ENCODE measurements around the gene ANO9.
A peak's percentile ranks its signal among the peaks of the same experiment; 100 is the strongest.
"Not testable (repeated sequence)": the region's sequence is repeated elsewhere in the genome, so short reads cannot be mapped to it uniquely, and the experiment has no call there.

Gene ANO9

GRCh38 chr11:415640-416041 is 26.2 kb downstream of the ANO9 start:
- no peak for DNase-seq

GRCh38 chr11:414318-414857 is 27.4 kb downstream of the ANO9 start:
- DNase-seq: no peak

- no peak for DNase-seq
These were observed 28.4 kb downstream of the ANO9 start for GRCh38 chr11:413120-414081.

- no peak for DNase-seq
These were observed 29.1 kb downstream of the ANO9 start for GRCh38 chr11:412641-413119.

GRCh38 chr11:411520-411919 is 30.3 kb downstream of the ANO9 start:
- not testable (repeated sequence) for DNase-seq

- not testable (repeated sequence) for DNase-seq
These were observed 31.1 kb downstream of the ANO9 start for GRCh38 chr11:410711-411110.

GRCh38 chr11:409600-410483 is 32.0 kb downstream of the ANO9 start:
- DNase-seq: no peak

- no peak for DNase-seq
These were observed 32.7 kb downstream of the ANO9 start for GRCh38 chr11:409008-409599.

- no peak for DNase-seq
These were observed 33.4 kb downstream of the ANO9 start for GRCh38 chr11:408154-409007.

- no peak for DNase-seq
These were observed 34.1 kb downstream of the ANO9 start for GRCh38 chr11:407651-408123.

GRCh38 chr11:406796-407650 is 34.8 kb downstream of the ANO9 start:
- peak; percentile 82 for DNase-seq

GRCh38 chr11:405954-406795 is 35.6 kb downstream of the ANO9 start:
- DNase-seq: no peak

GRCh38 chr11:405323-405953 is 36.4 kb downstream of the ANO9 start:
- peak; percentile 32 for DNase-seq

GRCh38 chr11:404551-405264 is 37.1 kb downstream of the ANO9 start:
- no peak for DNase-seq

GRCh38 chr11:403761-404431 is 37.9 kb downstream of the ANO9 start:
- DNase-seq: no peak

- no peak for DNase-seq
These were observed 38.6 kb downstream of the ANO9 start for GRCh38 chr11:403021-403760.

GRCh38 chr11:401196-401595 is 40.6 kb downstream of the ANO9 start:
- not testable (repeated sequence) for DNase-seq
